Coronary artery (tissue), 2 donors: ENCODE measurements around the gene LSM4.

Source experiments
- DNase-seq: peaks from one replicate; pipeline ENCODE4 v3.0.0-alpha.2; 2017; ENCODE audit warnings: low spot score
- H3K27ac ChIP-seq, 2 donors: fragments of 200-600 bp; sonication (generic); one replicate each; pipeline ENCODE4 v1.5.1; 2016 to 2019
- H3K4me3 ChIP-seq: fragments of 200-600 bp; sonication (generic); 2 replicates; pipeline ENCODE4 v1.5.1; 2016; ENCODE audit warnings: mild to moderate bottlenecking, moderate library complexity
- CTCF ChIP-seq: fragments of 200-600 bp; sonication (generic); IDR thresholded peaks from one replicate; pipeline ENCODE4 v1.5.1; 2019; ENCODE audit warnings: antibody characterized with exemption

The LSM4 gene

GRCh38 chr19:18306209-18306887, 16.5 kb downstream of the LSM4 start:
- Histone ChIP-seq H3K27ac (peak overlapping the region; percentile 93 to 97), H3K4me3 (peak overlapping the region; percentile 7)
- TF ChIP-seq CTCF, result no peak
- DNase-seq, result no peak

GRCh38 chr19:18304458-18305310, 18.2 kb downstream of the LSM4 start:
- peak overlapping the region; percentile 70 for H3K4me3 ChIP-seq
- DNase-seq, result peak; percentile 98

GRCh38 chr19:18304208-18304457, 18.7 kb downstream of the LSM4 start:
- no peak for TF ChIP-seq CTCF
- Histone ChIP-seq H3K27ac (peak overlapping the region; percentile 93 to 97), H3K4me3 (peak overlapping the region; percentile 70)

More at GRCh38 chr19:18304458-18305310, 18.2 kb downstream of the LSM4 start:
- TF ChIP-seq CTCF, result no peak
- H3K27ac ChIP-seq, result peak overlapping the region; percentile 93 to 97

GRCh38 chr19:18301718-18302111, 21.2 kb downstream of the LSM4 start:
- TF ChIP-seq CTCF, result no peak
- peak overlapping the region; percentile 93 for H3K27ac ChIP-seq

More at GRCh38 chr19:18304208-18304457, 18.7 kb downstream of the LSM4 start:
- no peak for DNase-seq

DNA sequence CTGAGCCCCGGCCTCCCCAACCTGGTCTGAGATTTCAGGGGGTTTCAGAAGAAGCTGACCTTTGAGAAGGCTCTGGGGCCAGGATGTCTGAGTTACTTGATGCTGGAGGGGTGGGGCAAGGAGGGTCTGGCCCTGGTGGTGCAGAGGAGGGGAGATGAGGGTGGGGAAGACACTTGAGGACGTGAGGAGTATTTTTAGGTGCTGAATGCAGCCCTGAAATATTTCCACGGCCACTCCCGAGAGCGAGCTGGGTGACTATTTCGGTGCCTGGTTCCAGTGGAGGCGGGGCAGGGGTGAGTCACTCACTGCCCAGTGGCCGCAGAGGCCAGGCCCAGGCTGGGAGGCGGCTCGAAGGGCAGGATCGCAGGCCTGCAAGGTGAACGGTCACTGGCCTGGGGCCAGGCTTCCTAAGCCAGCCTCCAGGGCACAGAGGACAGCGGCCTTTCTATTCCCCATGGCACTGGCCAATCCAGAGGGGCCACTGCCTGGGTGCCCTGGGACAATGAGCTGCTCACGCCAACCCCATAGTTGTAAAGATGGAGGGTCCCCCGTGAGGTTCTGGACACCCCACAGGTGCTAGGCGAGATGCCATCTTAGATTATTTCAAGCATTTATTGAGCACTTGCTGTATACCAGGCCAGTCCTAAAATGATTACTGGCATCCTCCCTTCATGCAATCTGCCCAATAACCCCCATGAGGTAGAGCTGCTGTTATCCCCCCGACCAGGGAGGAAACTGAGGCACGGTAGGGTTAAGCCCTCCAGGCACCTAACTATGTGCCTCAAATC, 21.8 kb downstream of the LSM4 start:
- Histone ChIP-seq H3K4me3 (no peak overlapping the region), H3K27ac (peak overlapping the region; percentile 93)
- peak; percentile 94 for DNase-seq
- TF ChIP-seq CTCF, result no peak

More at GRCh38 chr19:18301718-18302111, 21.2 kb downstream of the LSM4 start:
- no peak for DNase-seq
- H3K4me3 ChIP-seq, result no peak overlapping the region

GRCh38 chr19:18299654-18300053, 23.2 kb downstream of the LSM4 start:
- TF ChIP-seq CTCF, result no peak
- Histone ChIP-seq H3K4me3 (no peak overlapping the region), H3K27ac (no peak overlapping the region)
- no peak for DNase-seq
